Measurements from ENCODE around the gene HBG1.

The HBG1 gene

GRCh38 chr11:5210376-5210885 lies 39.2 kb downstream of the HBG1 start:
- no peak overlapping the region for H3K4me2 ChIP-seq (ENCODE audit: low read depth, low read length, poor library complexity, severe bottlenecking)
- no peaks in the 10 kb centered on the region for H3K9me2 ChIP-seq (replicated peaks; ENCODE audit: low read depth, low read length)
- H3F3A ChIP-seq (ENCODE audit: low read depth): no peaks in the 10 kb centered on the region
- no peaks in the 10 kb centered on the region for H3K9me3 ChIP-seq (ENCODE audit: insufficient read depth, low read depth, low read length)
- H2AFZ ChIP-seq (ENCODE audit: low read length): no peak overlapping the region
- no peaks in the 10 kb centered on the region for H3K27me3 ChIP-seq (ENCODE audit: insufficient read depth, low read length, poor library complexity, severe bottlenecking)
- no peaks in the 10 kb centered on the region for H3K79me2 ChIP-seq (ENCODE audit: insufficient read depth, low read length)
- no peak overlapping the region for H3K4me3 ChIP-seq (ENCODE audit: low read length, poor library complexity, severe bottlenecking)
- TF ChIP-seq CTCF (conservative IDR thresholded peaks at IDR 0.05; ENCODE audit: low read length): no peak
- no peak for TF ChIP-seq EZH2phosphoT487 (IDR thresholded peaks at IDR 0.05; ENCODE audit: borderline replicate concordance)
- no peaks in the 10 kb centered on the region for H4K20me1 ChIP-seq (ENCODE audit: insufficient read depth, low read length, poor library complexity, severe bottlenecking)
- no peaks in the 10 kb centered on the region for H3K4me1 ChIP-seq (ENCODE audit: insufficient read depth, low read length, poor library complexity, severe bottlenecking)
- H3K9ac ChIP-seq (ENCODE audit: low read depth, low read length, poor library complexity, severe bottlenecking): no peak overlapping the region
- H3K36me3 ChIP-seq (ENCODE audit: insufficient read depth, low read length): no peaks in the 10 kb centered on the region

GRCh38 chr11:5204787-5205186 lies 44.9 kb downstream of the HBG1 start:
- no peaks in the 10 kb centered on the region for H3K9me2 ChIP-seq (replicated peaks; ENCODE audit: low read depth, low read length)
- H3K9me3 ChIP-seq (ENCODE audit: insufficient read depth, low read depth, low read length): no peaks in the 10 kb centered on the region
- no peaks in the 10 kb centered on the region for H3K36me3 ChIP-seq (ENCODE audit: insufficient read depth, low read length)
- H3K27me3 ChIP-seq (ENCODE audit: insufficient read depth, low read length, poor library complexity, severe bottlenecking): no peaks in the 10 kb centered on the region
- TF ChIP-seq CTCF (conservative IDR thresholded peaks at IDR 0.05; ENCODE audit: low read length): peak; percentile 60
- TF ChIP-seq EZH2phosphoT487 (IDR thresholded peaks at IDR 0.05; ENCODE audit: borderline replicate concordance): no peak
- H3K9ac ChIP-seq (ENCODE audit: low read depth, low read length, poor library complexity, severe bottlenecking): no peak overlapping the region
- H3F3A ChIP-seq (ENCODE audit: low read depth): no peaks in the 10 kb centered on the region
- no peak overlapping the region for H2AFZ ChIP-seq (ENCODE audit: low read length)
- no peaks in the 10 kb centered on the region for H3K4me1 ChIP-seq (ENCODE audit: insufficient read depth, low read length, poor library complexity, severe bottlenecking)
- H3K4me2 ChIP-seq (ENCODE audit: low read depth, low read length, poor library complexity, severe bottlenecking): no peak overlapping the region
- H3K79me2 ChIP-seq (ENCODE audit: insufficient read depth, low read length): no peaks in the 10 kb centered on the region
- H3K4me3 ChIP-seq (ENCODE audit: low read length, poor library complexity, severe bottlenecking): no peak overlapping the region
- H4K20me1 ChIP-seq (ENCODE audit: insufficient read depth, low read length, poor library complexity, severe bottlenecking): no peaks in the 10 kb centered on the region

GRCh38 chr11:5203366-5203765 lies 46.3 kb downstream of the HBG1 start:
- Histone ChIP-seq H2AFZ (ENCODE audit: low read length) (no peak overlapping the region), H3K36me3 (ENCODE audit: insufficient read depth, low read length) (no peaks in the 10 kb centered on the region), H3K9me3 (ENCODE audit: insufficient read depth, low read depth, low read length) (no peaks in the 10 kb centered on the region), H3K4me2 (ENCODE audit: low read depth, low read length, poor library complexity, severe bottlenecking) (no peak overlapping the region), H3F3A (ENCODE audit: low read depth) (no peaks in the 10 kb centered on the region), H3K4me1 (ENCODE audit: insufficient read depth, low read length, poor library complexity, severe bottlenecking) (no peaks in the 10 kb centered on the region), H3K4me3 (ENCODE audit: low read length, poor library complexity, severe bottlenecking) (no peak overlapping the region), H4K20me1 (ENCODE audit: insufficient read depth, low read length, poor library complexity, severe bottlenecking) (no peaks in the 10 kb centered on the region), H3K9ac (ENCODE audit: low read depth, low read length, poor library complexity, severe bottlenecking) (no peak overlapping the region), H3K79me2 (ENCODE audit: insufficient read depth, low read length) (no peaks in the 10 kb centered on the region), H3K9me2 (replicated peaks; ENCODE audit: low read depth, low read length) (no peaks in the 10 kb centered on the region), H3K27me3 (ENCODE audit: insufficient read depth, low read length, poor library complexity, severe bottlenecking) (no peaks in the 10 kb centered on the region)
- TF ChIP-seq CTCF (conservative IDR thresholded peaks at IDR 0.05; ENCODE audit: low read length): no peak
- no peak for TF ChIP-seq EZH2phosphoT487 (IDR thresholded peaks at IDR 0.05; ENCODE audit: borderline replicate concordance)

Data from Loucy (cell line).